Measurements from ENCODE around the gene TPPP. TPM values are rescaled to one million over a fixed set of nuclear protein-coding genes. Genes with fewer than 3 reads are reported as not detected.

The TPPP gene
- total RNA-seq, 2 experiments from 2014 or later, result 0.18 to 0.20 TPM

- Mint-ChIP-seq H3K27me3 (no peaks in the 10 kb centered on the region), H3K4me3 (no peak overlapping the region), H3K9me3 (no peaks in the 10 kb centered on the region), H3K4me1 (ENCODE audit: low read depth) (no peaks in the 10 kb centered on the region), H3K27ac (no peak overlapping the region), H3K36me3 (ENCODE audit: low read depth) (peaks cover 28% of the 10 kb centered on the region)
- intact Hi-C loops (cut with micrococcal nuclease), result no loop called here
- no peak for DNase-seq
- ChIA-PET CTCF (no interaction called here), POLR2A (interaction anchor here (0.9 kb wide), 1 partner anchor 10 kb away, joined by 3 read pairs; no protein-coding TSS in a partner anchor)
- no peak for TF ChIP-seq CTCF (IDR thresholded peaks at IDR 0.05)
- no peak for ATAC-seq
Measured at GRCh38 chr5:663436-664342, 29.5 kb downstream of the TPPP start.

GRCh38 chr5:662751-663435 lies 30.3 kb downstream of the TPPP start:
- intact Hi-C loops (cut with micrococcal nuclease), result no loop called here
- DNase-seq, result no peak
- Mint-ChIP-seq H3K36me3 (ENCODE audit: low read depth) (peaks cover 32% of the 10 kb centered on the region), H3K27me3 (no peaks in the 10 kb centered on the region), H3K4me3 (no peak overlapping the region), H3K9me3 (no peaks in the 10 kb centered on the region), H3K4me1 (ENCODE audit: low read depth) (no peaks in the 10 kb centered on the region), H3K27ac (no peak overlapping the region)
- POLR2A ChIA-PET, result no interaction called here
- no peak for ATAC-seq
- TF ChIP-seq CTCF (IDR thresholded peaks at IDR 0.05), result no peak
- CTCF ChIA-PET, result no interaction called here

GRCh38 chr5:661891-662750 lies 31.0 kb downstream of the TPPP start:
- no peak for TF ChIP-seq CTCF (IDR thresholded peaks at IDR 0.05)
- H3K9me3 Mint-ChIP-seq, result no peaks in the 10 kb centered on the region
- DNase-seq, result no peak
- H3K27ac Mint-ChIP-seq, result no peak overlapping the region
- no peak for ATAC-seq
- H3K4me3 Mint-ChIP-seq, result no peak overlapping the region
- intact Hi-C loops (cut with micrococcal nuclease), result no loop called here
- H3K36me3 Mint-ChIP-seq (ENCODE audit: low read depth), result peaks cover 33% of the 10 kb centered on the region
- no peaks in the 10 kb centered on the region for H3K27me3 Mint-ChIP-seq
- ChIA-PET POLR2A (no interaction called here), CTCF (no interaction called here)
- H3K4me1 Mint-ChIP-seq (ENCODE audit: low read depth), result no peaks in the 10 kb centered on the region

GRCh38 chr5:660491-661030 lies 32.6 kb downstream of the TPPP start:
- Mint-ChIP-seq H3K27me3 (no peaks in the 10 kb centered on the region), H3K9me3 (no peaks in the 10 kb centered on the region), H3K4me3 (no peak overlapping the region), H3K4me1 (ENCODE audit: low read depth) (no peaks in the 10 kb centered on the region), H3K36me3 (ENCODE audit: low read depth) (peaks cover 37% of the 10 kb centered on the region), H3K27ac (no peak overlapping the region)
- intact Hi-C loops (cut with micrococcal nuclease), result no loop called here
- ATAC-seq (no peak), DNase-seq (no peak)
- CTCF ChIA-PET, result no interaction called here
- POLR2A ChIA-PET, result no interaction called here
- TF ChIP-seq CTCF (IDR thresholded peaks at IDR 0.05), result no peak
